GM19240 (cell line): ENCODE results near the gene IQCE.
A peak's percentile ranks its signal among the peaks of the same experiment; 100 is the strongest.
"Not testable (repeated sequence)": the region's sequence is repeated elsewhere in the genome, so short reads cannot be mapped to it uniquely, and the experiment has no call there.

ENCODE experiments used
- DNase-seq: peaks from one replicate; pipeline ENCODE4 v3.0.0; 2011; ENCODE audit warnings: low spot score; ENCODE audit not compliant: insufficient read length

The IQCE gene

DNA sequence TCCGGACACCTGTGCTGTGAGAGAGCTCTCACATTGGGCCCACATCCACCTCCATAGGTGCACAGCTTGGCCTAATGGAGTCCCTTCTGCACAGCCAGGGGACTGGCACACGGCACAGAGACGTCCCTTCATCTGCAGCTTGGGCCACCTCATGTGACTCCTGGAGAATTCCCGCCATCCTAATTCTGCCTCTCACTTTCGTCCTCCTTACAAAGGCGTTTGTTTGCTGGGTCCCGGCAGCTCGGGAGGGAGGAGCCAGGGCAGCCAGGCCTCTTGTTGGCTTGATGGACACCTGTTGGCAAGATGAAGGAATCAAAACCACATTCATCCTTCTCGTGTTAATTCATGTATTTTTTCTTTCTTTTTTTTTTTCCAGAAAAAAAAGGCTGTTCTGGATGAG is 42.3 kb downstream of the IQCE start:
- no peak for DNase-seq

DNA sequence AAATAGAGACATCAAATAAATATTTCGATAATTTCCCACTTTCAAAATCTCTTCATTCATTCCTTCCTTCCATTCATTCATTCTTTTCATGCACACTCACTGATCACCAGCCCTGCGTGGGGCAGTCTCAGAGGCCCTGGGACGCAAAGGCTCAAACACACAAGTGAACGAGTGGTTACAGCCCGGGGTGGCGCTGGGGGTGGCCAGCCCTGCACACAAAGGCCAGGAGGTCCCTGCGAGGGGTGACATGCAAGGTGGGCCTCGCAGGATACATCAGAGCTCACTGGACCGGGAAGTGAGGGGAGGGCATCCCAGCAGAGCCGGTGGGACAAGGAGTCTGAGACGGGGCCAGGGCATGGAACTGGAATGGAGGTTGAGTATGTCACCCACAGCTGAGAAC is 43.1 kb downstream of the IQCE start:
- no peak for DNase-seq

DNA sequence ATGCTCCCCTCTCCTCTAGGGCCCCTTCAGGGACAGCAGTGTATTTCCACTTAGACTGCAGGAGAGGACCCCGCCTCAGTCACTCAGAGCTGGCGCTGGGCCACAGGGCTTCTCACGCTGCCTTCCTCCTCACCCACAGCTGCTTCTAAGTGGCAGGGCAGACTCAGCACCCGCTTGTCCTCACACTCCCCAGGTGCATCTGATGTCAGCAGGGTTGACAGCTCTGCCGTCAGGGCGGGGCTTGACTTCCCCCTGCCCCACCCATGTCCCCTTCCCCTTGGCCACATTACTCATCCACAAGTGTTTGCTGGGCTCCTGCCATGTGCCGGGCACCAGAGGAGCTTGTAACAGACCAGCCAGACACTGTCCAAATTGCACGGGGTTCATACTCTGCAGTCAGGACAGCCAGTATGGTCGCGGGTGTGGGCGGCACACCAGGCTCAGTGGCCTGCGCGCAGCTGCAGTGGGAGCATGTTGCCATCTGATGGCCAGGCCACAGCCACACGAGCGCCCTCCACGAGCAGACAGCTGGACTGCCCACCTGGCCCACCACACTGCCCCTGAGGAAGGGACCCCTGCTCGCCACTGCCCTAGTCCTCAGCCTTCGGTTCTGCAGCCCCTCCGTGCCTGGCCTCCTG is 43.7 kb downstream of the IQCE start:
- no peak for DNase-seq

DNA sequence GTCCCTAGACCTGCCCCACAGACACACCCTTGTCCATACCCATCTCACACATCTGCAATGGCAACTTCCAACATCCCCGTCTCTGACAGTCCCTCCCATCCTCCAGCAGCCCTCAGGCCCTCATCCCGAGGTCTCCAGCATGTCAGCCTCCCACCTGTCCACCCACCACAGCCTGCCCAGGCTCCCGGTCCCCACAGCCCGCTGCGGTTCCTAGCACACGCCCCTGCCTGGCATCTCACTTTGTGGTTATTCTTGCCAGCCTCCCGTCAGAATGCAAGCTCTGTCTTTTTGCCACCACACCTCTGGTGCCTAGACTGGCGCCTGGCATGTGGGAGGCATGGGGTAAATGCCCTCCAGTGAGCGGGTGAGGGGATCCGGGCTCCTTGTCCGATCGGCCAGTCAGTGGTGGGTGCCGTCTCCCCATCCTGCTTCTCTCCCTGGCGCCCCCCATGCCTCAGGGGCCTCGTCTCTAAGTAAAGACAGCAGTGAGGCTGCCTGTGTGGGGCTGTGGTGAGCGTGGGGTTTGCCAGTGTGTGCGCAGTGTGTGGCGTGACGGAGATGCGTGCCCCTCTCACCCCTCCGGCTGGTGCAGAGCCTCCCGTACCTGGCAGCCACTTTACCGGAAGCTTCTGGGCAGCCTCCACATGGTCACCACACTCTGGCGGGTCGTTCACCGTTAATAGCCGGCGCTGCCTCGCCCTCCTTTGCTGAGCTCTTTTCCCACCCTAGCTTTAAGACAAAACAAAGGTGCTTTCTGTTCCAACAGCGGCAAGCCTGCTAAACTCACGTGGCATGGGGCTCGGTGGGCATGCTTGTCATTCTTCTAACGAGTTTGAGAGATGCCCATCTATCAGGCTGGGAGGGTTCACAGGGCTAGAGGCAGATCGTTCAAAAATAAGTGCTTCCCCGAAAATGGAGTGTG is 44.5 kb downstream of the IQCE start:
- DNase-seq, result no peak

DNA sequence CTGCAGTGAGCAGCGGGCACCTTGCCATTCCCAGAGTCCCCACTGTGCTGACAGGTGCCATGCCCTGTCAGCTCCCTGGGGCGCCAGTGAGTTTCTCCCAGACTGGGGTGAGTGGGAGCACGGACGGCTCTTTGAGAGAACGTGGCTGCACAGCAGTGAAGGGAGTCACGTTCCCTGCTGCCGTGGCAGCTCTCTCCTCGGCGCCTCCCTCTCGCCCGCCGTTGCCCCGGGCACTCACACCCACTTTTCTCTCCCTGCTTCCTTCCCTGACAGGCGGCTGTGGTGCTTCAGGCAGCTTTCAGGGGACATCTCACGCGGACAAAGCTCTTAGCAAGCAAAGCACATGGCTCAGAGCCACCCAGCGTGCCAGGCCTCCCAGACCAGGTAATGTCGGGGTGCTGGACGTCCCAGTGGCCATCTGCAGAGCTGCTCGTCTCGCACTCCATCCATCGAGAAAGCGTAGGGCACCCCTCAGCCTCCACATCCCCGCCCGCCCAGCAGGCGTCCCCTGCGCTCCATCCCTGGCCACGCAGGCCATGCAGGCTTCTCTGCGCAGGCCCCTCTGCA is 45.9 kb downstream of the IQCE start:
- no peak for DNase-seq

DNA sequence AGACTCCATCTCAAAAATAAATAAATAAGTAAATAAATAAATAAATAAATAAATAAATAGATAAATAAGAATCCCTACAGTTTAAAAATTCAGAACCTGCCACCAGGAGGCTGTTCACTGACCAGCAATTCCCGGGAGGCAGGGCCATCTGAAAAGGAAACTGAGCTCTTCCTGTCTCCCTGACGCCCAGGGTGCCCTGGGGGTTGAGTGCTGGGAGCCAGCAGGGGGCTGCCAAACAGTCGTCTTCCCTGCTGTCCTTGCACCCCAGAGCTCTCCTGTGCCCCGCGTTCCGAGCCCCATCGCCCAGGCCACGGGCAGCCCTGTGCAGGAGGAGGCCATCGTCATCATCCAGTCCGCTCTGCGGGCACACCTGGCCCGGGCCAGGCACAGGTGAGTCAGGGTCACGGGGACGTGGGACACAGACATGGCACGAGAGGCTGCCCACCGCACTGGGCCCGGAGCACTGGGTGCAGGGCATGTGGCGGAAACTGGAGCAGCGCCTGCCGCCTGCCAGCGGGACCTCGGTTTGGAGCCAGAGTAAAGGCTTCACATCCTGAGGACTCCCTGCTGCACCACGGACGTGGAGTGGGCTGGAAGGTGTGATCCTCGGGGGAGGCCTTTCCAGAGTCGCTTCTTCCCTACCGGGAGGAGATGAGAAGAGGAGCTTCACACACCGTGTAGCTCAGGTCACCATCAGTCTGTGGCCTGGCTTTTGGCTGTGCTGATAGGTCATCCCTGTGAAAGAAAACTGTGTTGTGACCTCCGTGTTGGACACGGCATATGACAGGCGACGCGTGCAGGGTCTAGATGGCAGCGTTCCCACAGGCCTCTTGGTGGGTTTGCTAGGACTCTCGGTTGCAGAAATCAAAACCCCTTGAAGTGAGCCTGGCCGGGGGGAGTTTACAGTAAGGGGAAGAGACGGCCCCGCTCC is 47.1 kb downstream of the IQCE start:
- no peak for DNase-seq

DNA sequence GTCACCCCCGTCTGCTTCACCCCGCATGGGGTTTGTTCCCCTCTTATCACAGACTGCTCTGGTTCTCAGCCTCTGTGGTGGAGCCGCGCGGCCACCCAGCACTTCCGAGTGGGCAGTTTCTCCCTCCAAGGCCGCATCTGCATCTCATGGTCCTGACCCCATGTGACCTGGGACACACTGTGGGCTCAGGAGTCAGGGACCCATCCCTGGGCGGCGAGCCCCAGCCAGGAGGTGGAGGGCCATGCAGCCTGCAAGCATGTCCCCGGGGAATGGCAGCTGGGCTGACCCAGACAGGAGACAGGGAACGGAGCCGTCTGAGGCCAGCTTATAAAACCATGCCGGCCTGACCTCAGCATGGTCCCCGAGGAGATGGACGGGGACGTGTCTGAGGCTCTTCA is 47.8 kb downstream of the IQCE start:
- no peak for DNase-seq

DNA sequence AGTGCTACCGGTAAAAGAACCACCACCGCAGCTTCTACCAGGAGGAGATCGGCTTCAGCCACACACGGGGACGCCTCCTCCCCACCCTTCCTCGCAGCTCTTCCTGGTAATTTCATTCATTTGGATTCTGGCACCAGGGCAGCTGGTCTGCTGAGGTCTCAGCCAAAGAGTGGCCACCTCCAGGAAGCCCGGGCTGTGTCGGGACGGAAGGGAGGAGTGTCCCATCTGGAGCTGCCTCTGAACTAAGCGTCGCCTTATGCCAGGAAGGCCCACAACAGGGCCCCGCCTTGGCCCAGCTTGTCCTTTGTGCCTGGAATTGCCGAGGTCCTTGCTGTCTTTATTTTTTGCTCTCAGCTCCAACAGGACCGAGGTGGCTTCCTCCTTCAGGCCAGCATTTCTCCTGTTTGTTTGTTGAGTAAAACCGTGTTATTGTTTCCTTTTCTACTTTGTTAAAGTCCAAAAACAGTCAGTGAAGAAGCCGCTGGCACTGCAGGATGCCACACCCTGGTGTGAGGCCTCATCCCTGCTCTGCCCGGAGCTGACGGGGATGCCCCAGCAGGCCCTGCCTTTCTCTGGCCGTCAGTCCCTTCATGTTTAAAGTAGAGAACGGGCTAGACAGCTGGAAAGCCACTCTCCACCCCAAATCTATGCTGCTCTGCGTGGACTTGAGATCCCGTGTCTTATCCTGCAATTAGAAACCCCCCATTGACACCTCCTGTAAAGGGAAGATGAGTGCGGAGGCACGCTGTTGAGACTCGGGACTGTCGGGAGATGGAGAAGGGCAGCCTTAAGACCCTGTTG is 48.5 kb downstream of the IQCE start:
- DNase-seq, result no peak

DNA sequence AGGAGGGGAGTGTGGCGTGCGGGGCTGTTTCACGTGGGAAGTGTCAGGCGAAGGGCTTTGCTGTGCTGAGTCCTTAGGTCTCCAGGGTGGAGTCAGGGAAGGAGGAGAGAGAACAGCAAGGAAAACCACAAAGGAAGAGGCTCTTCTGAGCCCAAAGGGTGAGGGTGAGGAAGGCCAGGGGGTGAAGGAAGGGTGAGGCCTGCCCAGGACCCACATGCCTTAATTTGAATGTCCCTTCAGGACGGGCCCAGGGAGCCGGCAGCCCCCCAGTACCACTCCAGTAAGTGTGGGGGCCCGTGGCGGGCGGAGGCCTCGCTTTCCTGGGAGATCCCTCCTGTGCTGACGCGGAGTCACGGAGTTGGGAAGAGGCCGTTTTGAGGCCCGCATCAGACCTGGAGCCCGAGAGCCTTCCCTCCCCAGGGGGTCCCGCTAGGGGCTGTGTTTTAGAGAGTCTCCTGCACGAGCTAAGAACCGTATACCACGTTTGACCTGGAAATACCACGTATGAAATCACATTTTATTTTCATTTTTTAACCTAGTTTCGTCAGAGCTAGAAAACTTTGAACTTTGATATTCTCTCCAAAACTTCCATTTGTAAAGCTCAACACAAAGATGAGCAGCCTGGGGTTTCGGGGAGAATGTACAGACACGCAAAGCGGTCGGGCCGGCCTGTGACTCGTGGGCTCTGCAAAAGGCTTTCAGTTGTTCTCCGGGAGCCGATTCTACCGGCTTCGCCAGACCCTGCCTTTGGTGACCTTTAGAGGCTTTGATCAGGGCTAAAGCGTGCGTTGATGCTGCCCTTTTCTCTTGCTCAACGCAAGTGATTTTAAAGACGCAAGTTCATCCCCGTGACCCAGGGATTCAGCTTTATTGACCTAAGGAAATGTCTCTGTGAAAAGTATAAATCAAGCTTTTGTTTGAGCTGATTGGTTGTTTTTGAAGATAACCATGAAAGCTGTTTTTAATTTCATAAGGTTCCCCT is 49.4 kb downstream of the IQCE start:
- DNase-seq, result no peak

DNA sequence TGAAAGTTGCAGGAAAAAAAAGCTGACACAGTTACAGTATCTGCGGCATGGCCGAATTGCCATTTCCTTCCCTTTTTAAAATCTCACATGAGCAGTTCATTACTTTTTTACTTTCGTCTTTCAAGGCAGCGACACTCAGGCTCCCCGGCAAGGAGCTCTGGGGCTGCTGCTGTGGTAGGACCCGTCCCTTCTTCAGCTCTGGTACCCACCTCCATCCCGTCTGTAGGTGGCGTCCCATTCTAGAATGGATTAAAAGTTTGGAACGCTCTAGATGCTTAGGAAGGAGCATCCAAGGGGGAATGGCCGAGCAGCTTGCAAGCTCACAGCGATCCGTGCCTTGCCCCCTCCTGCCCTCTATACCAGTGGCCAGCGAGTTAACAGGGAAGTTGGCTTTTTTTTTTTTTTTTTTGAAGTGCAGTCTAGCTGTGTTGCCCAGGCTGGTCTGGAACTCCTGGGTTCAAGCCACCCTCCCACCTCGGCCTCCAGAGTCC is 50.2 kb downstream of the IQCE start:
- peak; percentile 85 for DNase-seq

DNA sequence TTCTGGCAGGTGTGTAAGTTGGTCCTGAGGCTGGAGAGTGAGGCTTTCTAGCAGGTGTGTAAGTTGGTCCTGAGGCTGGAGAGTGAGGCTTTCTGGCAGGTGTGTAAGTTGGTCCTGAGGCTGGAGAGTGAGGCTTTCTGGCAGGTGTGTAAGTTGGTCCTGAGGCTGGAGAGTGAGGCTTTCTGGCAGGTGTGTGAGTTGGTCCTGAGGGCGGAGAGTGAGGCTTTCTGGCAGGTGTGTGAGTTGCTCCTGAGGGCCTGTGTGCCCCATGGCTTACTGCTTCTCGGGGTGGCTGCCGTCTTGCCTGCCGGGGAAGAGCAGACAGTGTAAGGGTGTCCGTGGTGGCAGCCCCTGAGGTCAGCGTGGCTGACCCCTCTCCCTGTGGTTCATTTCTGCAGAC is 50.9 kb downstream of the IQCE start:
- DNase-seq, result not testable (repeated sequence)

DNA sequence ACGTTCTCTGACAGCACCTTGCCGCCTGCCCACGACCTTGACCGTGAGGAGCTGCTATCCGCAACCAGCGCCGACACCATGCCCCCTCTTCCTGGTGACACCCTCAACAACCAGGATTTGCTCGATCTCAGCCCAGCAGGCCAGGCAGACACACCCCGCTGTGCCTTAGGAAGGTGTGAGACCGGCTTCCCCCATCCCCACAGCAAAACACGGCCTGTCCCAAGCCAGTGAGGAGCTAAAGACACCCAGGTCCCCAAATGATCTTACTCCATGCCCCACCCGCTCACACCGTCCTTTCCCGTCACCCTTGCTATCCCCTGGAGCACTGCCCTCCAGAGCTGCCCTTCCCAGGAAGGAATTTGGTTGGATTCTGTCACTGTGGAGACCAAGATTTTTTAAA is 51.7 kb downstream of the IQCE start:
- DNase-seq, result no peak

DNA sequence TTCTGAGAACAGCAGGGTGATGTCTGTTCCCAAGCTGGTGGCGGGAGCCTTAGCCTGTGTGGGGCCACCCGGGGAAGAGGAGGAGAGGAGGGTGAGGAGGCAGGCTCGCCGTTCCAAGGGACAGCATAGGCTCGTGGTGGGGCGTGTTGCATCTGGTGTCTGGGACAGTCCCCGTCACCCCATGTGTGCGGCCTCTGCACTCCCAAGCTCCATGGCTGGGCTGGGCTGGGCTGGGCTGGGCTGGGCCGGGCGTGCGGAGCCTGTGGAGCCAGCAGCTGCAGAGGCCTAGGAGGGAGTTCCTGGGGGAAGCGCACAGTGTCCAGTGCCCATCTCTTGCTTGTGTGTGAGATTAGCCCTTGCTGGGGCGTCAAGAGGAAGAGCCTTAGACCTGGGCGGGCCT is 52.1 kb downstream of the IQCE start:
- no peak for DNase-seq

DNA sequence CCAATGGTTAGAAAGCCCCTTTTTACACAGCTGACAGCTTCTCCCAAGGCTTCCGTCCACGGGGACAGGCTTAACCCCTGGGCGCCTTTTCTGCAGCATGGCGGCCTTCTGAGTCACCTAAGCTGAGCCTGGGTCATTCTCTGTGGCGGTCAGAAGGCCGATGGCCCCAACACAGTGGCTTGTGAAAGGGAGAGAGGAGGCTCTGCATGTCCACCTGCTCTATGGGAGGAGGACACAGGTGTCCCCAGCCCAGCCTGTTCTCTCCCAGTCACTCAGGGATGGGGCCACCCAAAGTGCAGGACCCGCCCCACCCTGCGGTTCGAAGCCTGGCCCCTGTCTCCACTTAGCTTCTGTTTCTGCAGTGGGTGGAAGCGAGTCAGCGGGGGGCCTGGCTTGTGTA is 52.6 kb downstream of the IQCE start:
- no peak for DNase-seq

DNA sequence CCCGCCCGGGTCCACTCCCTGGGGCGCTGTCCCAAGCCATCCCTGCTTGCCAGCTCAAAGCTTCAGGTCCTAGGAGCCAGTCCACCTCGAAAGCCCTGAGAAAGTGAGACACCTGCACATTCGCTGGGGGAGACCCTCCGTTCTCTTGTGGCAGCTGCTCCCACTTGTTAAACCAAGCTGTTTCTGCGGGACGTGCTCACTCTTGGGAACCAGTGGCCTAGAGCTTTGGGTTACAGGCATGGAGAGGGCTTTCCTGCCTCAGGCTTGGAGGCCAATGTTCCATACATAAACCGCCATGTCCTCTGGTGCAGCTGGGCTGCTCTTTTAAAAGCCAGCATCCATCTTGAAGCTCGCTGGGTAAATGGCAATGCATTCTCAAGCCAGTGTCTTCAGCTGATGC is 53.1 kb downstream of the IQCE start:
- no peak for DNase-seq

DNA sequence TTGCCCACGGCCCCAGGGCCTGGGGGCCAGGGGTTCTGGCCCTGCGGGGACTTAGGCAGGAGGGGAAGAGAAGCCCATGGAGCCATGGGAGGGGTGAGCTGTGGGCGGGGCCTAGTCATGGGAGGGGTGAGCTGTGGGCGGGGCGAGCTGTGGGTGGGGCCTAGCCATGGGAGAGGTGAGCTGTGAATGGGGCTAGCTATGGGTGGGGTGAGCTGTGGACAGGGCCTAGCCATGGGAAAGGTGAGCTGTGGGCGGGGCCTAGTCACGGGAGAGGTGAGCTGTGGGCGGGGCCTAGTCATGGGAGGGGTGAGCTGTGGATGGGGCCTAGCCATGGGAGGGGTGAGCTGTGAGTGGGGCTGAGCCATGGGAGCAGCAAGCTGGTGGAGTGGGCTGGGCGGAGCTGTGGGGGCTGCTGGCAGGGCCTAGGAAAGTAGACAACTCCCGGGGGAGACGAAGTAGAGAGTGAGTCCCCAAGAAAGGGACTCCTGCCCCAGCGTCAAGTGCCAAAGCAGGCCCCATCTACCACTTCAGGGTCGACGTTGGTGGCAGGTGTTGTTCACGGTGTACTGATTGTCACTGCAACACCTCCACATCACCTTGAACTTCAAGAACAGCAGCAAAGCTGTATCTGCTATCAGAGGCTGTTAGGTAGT is 53.8 kb downstream of the IQCE start:
- no peak for DNase-seq

DNA sequence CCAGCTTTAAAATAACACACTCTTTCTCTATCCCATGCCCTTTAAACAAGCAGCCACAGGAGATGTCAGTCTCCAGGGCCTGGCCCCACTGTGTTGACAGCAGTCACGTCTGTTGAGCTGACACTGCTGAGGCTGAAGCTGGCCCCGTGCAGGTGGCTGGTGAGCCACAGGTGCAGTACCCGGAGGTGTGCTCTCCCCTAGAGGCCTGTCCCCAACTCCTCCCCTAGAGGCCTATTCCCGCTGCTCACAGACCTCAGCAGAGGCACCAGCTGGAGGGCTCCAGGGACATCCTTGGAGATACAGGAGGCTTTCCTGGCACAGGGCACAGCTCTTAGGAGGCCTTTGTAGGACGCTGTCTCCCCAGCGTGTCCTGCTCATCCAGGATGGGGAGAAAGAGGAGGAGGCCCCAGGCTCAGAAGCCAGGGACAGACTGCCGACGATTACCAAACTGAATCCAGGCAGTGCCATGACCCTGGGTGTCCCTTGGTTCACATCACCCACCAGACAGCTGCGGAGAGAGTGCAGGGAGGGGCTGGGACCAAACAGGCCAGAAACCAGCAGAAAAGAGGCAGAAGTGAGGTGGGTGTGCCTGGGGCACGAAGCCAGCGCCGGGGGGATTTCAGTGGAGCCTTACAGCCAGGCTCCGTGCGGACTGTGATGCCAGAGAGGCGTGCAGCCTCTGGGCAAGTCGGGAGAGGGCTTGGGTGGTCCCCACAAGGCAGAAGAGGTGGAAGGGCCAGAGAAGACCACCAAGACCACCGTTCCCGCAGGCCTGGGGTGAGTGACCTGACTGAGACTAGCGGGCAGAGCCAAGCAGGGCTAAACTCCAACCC is 54.5 kb downstream of the IQCE start:
- DNase-seq, result no peak
